SK-N-SH treated with all-trans-retinoic acid at 6 μM for 48 hours (cell line): ENCODE measurements around the gene CCDC88C.

Experiments used
- RARB ChIP-seq: fragments of 250-450 bp; sonication (Bioruptor Pico); IDR thresholded peaks from 2 replicates; pipeline ENCODE4 v1.8.0; 2021; ENCODE audit warnings: mild to moderate bottlenecking, moderate library complexity
- ZFP30 ChIP-seq: fragments of 450-650 bp; formaldehyde crosslinking; IDR thresholded peaks from 2 replicates; pipeline ENCODE4 v1.5.0; 2022; ENCODE audit warnings: mild to moderate bottlenecking, moderate library complexity

DNA sequence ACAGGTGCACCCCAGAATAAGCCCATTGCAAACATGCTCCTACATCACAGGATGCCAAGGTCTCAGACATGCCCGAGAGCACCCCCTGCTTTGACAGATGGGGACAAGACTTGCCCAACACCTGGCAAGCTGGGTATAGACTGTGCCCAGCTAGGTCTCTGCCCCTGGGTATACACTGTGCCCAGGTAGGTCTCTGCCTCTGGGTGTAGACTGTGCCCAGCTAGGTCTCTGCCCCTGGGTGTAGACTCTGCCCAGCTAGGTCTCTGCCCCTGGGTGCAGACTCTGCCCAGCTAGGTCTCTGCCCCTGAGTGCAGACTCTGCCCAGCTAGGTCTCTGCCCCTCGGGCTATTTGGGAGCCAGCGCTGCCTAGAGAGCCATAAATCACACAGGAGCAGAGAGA is 85.9 kb downstream of the CCDC88C start:
- TF ChIP-seq RARB (CRISPR knock-in tag) (no peak), ZFP30 (CRISPR knock-in tag) (no peak)
